Right lung (tissue), 5 donors: ENCODE data around the gene CIDEB. TPM values are rescaled to one million over a fixed set of nuclear protein-coding genes. Genes with fewer than 3 reads are reported as not detected.
A peak's percentile ranks its signal among the peaks of the same experiment; 100 is the strongest.

Experiments used
- DNase-seq, 2 donors: peaks; one replicate each; pipeline ENCODE4 v3.0.0-alpha.2; 2013
- polyA plus RNA-seq, 5 donors: library from polyadenylated mRNA; unstranded; fragments of 120-200 nt; gene quantifications; one replicate each; pipeline versions ENCODE4 v1.2.1 to v1.2.3, GENCODE V29; 2013; ENCODE audit warnings: inconsistent platforms in 1 of 5, low replicate concordance in 1 of 5; ENCODE audit not compliant: insufficient read length in 5 of 5, insufficient read depth in 1 of 5

The CIDEB gene
- polyA plus RNA-seq, 5 donors, result 9.6 to 16.6 (median 14.1) TPM

DNA sequence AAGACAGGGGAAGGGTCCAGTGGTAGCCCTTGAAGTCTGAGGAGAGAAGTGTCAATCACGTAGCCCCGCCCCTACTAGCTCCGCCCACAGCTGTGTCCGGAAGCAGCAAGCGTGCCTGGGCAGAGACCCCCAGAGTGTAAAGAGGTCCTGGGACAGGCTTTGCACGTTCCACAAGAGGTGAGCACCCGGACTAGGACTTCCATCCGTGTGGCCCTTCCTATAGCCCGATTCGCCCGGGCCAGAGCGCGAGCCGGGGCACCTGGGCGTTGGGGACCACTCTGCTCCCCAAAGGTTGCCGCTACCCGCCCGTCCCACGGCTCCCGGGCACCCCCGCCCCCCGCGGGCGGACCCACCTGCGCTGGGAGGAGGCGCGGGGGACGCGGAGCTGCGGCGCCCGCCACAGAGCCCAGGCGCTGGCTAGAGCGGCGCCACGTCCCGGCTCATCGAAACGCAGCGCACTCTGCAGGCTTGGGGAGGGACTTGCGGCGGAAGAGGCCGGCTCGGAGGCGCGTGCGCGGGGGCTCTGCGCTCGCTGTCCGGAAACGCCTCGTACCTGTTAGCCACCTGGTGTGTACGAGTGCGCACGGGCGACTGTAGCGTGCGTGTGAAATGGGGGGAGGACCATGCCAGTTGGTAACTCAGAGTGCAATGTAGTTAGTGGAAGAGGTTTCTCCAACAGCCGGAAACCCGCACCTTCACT lies 36.5 kb downstream of the CIDEB start, which contains the start of gene RABGGTA:
Gene RABGGTA (minus strand): TSS at position 464 of the 700 bp plus-strand sequence. CDS start 482 bp downstream, outside the sequence.
- peak; percentile 82 to 83 for DNase-seq

DNA sequence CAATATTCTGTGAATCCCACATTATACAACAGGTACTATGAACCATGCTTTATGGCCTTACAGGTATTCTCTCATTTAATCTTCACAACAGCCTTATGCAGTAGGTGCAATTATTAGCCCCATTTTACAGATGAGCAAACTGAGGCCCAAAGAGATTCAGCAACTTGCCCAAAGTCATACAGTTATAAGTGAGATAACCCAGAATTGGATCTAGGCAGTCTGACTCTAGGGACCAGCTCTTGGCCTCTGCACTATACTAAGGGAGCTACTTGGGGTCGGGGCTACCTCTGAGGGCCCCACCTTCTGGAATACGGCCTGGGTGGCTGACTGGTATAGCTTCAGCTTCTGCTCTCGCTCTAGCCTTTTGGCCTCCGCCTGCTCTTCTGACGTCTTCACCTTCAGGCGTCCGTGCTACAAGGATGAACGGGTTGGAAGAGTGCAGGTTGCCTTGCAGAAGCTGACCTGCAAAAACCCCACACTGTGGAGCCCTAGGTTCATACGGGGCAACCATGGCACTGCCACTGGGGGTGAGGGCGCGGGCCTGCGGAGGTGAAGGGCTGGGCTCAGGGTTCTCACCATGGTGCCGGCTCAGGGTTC lies 37.1 kb downstream of the CIDEB start:
- no peak for DNase-seq

- no peak for DNase-seq
These were observed 37.8 kb downstream of the CIDEB start for GRCh38 chr14:24269910-24270536.

GRCh38 chr14:24269368-24269767 lies 38.4 kb downstream of the CIDEB start:
- no peak for DNase-seq

DNA sequence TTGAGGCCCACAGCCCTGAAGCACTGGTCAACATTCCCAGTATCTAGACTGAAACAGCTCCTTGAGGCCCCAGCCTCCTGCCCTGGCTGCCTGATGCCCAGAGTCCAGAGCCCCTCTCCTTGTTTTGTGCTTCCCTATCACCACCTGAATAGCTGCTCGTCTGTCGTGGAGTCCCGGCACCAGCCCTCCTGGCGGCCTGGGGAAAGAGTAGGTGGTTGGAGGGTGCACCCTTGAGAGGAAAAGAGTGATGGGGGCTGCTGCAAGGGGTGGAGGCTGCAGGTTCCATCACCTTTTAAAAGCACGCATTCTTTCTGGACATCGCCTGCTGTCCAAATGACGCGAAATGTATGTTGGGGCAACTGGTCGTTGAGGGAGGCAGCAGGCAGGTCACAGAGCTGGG lies 39.6 kb downstream of the CIDEB start:
- DNase-seq, result no peak

DNA sequence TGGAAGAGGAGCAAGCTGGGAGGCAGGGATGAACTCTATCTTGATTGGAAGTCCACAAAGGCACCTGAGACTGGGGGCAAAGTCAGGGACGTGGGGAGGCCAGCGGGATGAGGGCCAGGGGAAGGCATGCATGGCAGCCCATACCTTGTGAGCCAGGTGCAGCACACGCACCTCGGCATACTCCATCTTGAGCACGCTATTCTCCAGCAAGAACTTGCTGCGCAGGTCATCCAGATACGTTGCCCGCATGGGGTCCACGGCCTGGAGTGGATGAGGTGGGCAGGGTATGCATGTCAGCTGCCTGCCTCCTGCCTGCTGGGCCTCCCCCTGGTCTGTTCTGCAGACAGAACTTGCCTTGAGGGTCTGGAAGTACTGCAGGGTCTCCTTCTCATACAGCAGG lies 40.3 kb downstream of the CIDEB start:
- no peak for DNase-seq

DNA sequence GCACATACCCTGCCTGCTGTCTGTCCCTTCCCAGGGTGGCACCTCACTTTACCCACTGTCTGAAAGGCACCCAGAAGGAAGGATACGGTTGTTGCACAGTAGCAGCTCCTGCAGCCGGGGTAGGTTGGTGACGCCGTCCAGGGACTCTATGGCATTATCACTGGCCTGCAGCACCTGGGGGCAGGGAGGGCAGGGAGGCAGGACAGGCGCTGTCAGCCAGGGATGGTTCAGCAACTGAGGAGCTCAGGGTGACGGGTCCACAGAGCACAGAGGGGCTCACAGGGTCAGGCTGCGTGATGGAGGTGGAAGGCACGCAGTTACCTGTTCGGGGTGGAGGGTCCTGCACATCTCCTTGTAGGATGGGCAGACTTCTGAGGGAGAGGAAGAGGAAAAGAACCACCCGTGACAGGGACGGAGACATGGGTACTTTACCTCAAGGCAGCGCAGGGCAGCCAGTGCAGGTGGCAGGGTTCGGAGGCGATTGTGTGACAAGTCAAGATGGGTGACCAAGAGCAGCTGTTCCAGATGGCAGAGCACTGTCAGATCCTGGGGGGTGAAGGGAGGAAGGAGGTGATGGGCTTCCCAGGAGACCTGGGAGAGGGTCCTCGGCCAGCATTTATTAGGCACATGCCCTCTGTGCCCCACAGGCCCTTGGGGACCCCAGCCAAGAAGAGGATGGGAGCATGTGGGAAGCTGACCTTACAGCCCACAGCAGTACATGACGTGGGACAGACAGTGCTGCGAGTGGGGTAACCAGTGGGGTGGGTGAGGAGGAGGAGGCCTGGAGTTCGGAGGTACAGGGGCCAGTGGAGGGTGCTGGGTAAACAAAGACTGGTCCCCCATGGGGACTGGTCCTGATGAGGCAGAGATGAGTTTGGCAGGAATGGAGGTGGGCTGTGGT lies 41.2 kb downstream of the CIDEB start:
- DNase-seq, result no peak

- DNase-seq, result no peak
These were observed 43.5 kb downstream of the CIDEB start for GRCh38 chr14:24264298-24264697.

GRCh38 chr14:24263848-24264247 lies 43.9 kb downstream of the CIDEB start:
- DNase-seq, result no peak

DNA sequence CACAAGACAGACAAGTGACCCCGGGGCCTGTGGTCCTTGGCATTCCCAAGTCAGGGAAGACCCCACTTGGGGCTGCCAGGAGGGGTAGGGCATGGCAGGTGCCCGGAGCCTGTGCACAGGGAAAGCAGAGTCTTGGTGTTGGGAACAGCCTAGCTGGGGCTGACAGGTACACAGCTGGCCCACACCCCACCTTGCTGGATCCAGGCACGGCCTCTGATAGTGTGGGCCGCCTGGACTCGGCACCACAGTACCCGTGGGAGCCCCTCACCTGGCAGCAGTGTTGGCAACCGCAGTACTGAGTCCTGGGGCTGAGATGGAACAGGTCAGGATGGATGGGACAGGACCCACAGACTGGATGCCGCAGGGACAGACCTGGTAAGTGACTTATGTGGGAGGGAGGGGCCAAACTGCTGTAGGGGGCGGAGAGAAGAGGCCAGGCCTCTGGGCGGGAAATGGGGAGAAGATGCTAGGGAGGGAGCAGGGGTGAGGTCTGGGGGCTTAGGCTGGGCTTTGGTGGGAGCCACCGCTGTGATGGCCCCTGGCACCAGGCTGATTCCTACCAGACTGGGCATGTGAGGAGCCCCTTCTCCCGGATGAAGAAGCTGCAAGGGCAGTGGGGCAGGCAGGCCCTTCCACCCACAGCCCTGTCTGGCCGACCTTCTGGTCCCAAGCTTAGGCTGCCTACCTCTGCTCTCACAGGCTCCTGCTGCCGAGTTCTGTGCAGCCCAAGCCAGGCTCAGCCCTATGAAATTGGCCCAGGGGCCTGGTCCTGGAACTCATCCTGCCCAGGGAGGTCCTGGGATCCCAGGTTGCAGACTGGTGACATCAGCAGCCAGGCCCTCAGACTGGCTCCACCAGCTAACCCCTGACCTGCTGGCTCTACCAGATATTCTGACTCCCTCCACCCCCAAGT lies 44.7 kb downstream of the CIDEB start, which contains the start of gene TGM1:
Gene TGM1 (minus strand): TSS at position 357 of the 913 bp plus-strand sequence. CDS start 825 bp downstream, outside the sequence.
- DNase-seq, result no peak

DNA sequence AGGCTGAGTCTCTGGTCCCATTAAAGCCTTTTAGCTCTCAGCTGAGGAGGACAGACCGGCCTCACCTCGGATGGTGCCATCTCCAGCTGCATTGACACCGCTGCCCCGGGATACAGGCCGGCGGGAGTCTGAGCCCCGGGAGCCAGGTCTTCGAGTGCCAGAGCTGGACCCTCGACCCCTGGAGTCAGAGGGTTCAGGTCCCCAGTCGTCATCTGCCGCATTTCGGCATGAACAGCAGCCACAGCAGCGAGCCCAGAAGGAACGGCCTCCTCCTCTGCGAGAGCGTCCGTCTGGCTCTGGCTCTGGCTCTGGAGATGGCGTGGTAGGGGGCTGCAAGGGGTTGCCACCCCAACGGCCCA lies 45.8 kb downstream of the CIDEB start:
- no peak for DNase-seq

- DNase-seq, result no peak
These were observed 46.4 kb downstream of the CIDEB start for GRCh38 chr14:24261256-24261968.

- DNase-seq, result no peak
These were observed 47.0 kb downstream of the CIDEB start for GRCh38 chr14:24260780-24261157.

DNA sequence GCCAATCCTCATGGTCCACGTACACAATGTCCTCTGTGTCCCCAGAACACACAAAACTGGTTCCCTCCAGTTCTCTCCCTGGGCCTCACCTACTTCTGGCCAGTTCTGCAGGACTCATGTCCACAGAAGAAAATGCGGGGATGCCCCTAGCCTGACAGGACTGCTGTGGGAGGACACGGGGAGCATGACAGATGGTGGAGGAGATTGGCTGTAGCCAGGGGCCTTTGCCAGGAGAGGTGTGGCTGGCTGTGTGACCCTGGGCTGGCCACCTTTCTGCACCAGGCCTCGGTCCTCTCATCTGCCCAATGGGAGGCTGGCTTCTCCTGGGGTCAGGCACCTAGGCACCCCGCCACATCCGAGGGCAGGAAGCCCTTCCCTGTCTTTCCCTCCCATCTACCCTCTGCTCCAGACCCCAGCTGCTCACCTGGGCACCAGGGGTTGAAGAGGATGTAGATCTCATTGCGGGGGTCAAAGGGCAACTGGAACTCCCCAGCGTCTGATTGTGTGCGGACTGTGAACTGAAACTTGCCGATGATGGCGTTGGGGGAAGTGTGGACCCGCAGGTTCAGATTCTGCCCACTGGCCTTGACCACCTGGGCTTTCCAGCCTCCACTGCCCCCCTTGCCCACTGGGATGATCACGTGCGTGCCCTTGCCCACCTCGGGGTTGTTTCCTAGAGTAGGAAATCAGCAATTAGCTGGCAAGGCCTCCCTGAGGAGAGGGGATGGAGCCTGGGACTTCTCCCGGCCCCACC lies 47.6 kb downstream of the CIDEB start:
- no peak for DNase-seq

DNA sequence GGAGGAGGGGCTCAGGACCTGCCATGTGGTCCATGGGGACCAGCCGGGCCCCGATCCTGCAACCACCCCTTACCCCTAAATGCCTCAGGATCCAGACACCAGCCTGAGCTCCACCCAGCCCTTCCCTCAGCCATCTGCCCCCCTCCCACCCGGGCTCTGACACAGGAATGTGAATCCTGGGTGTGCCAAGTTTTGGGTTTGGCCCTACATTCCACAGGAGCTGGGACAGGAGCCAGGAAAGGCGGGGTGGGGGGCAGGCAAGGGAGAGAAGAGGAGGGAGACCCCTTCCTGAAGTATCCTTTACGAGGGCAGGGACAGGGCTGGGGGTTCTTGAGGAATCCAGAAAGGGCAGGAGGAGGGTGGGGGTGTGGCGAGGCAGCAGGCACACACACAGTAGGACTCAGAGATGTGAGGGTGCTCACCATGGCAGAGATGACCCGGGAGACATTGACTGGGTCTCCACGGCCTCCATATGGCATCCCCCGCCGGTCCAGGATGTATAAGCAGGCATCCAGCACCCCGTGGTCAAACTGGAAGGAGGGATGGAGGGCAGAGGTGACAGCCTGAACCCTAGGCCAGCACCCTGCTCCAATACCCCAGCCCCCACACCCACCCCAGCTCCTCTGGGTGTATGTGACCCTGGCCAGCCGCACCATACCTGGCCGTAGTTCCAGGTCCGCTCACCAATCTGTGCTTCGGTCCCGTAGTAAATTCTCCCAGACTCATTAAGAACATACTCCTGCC lies 48.3 kb downstream of the CIDEB start:
- peak in 1 of 2 donors; percentile 35 for DNase-seq

GRCh38 chr14:24258548-24259265 lies 49.1 kb downstream of the CIDEB start:
- DNase-seq, result no peak

DNA sequence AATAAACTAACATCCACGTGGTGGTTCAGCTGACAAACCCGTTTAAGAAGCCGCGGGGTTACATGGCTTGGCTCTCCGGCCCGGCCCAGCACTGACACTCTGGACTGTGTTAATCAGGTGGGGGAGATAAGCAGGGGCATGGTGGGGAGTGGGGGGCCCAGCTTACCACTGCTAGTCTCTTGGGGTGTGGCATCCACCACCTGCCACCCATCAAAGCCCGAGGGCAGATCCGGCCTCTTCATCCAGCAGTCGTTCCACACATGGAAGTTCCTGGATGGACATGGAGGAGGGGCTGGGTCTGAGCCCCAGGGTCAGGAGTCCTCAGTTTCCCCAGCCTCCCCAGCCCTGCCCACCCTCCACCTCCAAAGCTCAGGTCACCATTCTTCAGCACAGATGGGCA lies 49.7 kb downstream of the CIDEB start:
- DNase-seq, result no peak

- no peak for DNase-seq
These were observed 50.8 kb downstream of the CIDEB start for GRCh38 chr14:24256960-24257359.
